DMS53 (cell line): ENCODE results near the gene NTN3.

Experiments used
- DNase-seq: peaks from one replicate; lab custom pipeline; 2025; lab: John Stamatoyannopoulos, UW

Gene NTN3

DNA sequence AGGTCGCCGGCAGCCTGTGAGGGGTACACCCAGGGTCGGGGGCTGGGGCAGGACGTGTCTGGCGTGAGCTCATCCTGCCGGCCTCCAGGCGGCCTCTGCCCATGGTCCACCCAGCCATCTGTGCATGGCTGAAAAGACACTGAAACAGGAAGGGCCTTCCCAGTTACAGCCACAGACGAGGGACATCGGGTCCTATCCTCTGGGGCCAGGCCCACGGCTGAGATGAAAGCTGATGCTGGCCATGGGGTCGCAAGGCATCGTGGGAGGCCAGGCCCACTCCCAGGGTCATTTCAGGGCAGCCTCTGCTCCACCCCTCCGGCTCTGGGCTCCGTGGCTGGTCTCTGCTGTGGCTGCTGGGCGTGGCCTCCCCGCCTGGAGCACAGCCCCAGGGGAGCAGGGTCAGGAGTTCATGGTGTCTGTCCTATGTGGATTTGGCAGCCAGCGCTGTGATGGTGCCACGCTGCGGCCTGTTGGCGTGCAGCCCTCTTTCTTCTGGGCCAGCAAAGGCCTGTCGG, 26.1 kb downstream of the NTN3 start:
- no peak for DNase-seq

DNA sequence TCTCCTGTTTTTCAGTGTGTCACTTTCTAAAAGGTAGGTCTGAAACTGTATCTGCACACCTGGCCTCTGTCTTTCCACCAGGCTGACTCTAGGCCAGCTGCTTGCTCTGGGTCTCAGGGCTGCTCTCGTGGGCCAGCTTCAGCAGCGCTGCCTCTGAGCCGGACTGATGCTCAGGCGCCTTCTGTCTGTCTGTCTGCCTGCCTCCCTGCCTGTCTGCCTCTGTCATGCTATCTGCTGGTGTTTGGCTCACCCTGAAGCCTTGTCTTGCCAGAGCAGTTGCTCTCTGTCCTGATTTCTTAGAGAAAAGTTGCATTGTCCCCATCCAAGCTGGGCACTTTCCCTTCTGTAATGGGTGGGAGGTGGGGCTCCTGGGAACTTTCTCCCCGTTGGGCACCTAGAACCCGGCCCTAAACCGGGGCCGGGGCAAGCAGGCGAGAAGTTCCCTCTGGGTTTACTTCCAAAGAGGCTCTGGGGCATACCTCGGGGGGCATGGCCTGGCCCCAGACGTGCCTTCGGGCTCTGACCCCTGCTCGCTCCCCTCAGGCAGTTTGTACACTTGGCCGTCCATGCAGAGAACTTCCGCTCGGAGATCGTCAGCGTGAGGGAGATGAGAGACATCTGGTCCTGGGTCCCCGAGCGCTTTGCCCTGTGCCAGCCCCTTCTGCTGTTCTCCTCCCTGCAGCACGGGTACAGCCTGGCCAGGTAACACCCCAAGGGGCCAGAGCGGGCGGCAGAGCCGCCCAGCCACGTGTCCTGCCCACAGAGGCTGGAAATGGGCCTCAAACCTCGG, 26.8 kb downstream of the NTN3 start:
- no peak for DNase-seq

DNA sequence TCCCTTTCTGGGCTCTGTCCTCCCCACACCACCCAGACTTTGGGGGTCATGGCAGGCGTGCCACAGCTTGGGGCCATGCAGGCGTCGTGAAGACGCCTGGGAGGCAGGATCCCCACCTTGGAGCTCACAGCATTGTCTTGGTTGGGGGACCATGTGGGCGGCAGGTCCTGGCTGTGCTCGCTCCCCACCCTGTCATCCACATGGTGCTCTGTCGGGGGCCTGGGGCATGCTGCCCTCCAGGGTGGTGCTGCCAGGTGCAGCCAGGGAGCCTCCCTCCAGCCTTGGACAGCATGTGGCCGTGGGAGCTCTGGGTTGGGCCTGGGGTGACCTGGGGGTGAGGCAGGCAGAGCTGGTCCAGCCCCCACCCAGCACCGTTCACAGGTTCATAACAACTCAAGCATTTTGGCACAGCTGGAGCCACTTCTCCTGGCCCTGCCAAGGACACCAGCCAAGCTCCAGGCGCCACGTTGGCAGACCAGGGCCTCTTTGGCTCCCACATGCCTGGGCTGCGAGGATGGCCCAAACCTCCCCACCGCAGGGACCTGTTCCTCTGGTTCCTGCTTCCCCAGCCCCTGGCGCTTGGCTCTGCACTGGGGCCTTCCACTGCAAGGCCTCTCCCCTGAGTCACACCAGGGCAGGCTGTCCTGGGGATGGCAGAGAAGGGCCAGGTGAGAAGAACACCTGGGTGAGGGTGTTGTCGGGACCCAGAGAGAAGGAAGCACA, 27.6 kb downstream of the NTN3 start:
- no peak for DNase-seq

DNA sequence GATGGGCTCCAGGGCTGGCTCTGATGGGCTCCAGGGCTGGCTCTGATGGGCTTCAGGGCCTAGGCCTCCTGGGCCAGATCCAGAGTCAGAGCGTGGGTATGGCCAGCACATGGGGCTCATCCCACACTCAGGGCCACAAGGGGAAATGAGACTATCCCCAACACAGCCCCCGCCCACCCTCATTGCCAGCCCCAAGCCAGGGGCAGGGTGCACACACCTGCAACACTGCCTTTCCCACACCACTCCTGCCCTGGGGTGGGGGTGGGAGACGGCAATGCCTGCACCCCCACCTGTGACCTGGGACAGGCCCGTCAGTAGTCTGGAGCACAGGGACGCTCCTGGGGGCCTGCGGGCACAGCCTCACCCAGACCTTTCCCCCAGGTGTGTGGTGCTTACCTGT, 28.4 kb downstream of the NTN3 start:
- DNase-seq: no peak

DNA sequence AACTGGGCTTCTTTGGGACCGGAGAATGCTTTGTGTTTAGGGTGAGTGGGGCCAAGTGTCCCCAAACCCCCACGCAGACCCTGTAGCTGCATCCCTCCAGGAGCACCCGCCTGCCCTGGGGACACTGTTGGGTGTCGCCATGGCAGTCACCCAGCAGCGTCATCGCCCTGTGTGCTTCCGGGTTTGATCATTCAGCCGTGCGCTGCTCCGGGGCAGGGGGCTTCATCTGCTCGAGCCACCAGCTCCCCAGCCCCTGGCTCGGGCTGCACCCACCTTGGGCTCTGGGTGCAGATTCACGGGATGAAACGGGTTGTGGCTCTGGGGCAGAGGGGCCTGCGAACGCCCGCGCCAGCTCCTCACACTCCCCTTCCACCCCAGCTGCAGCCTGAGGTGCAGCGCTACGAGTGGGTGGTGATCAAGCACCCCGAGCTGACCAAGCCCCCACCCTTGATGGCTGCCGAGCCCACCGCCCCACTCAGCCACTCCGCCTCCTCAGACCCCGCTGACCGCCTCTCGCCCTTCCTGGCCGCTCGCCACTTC, 28.9 kb downstream of the NTN3 start:
- DNase-seq: no peak

DNA sequence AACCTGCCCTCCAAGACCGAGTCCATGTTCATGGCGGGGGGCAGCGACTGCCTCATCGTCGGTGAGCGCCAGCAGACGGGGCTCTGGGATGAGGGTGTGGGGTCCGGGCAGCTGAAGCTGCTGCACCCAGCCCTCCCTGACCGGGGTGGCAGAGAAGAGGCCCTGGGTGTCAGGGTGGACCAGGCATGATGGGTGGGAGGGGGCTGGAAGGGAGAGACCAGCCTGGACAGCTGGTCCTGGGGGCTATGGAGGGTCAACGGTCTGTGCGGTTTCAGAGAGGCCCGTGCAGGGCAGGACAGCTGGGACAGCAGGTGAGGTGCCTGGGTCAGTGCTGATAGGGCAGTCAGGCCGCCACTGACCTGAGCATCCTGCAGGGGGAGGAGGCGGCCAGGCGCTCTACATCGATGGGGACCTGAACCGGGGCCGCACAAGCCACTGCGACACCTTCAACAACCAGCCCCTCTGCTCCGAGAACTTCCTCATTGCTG, 29.4 kb downstream of the NTN3 start:
- peak; percentile 35 for DNase-seq

DNA sequence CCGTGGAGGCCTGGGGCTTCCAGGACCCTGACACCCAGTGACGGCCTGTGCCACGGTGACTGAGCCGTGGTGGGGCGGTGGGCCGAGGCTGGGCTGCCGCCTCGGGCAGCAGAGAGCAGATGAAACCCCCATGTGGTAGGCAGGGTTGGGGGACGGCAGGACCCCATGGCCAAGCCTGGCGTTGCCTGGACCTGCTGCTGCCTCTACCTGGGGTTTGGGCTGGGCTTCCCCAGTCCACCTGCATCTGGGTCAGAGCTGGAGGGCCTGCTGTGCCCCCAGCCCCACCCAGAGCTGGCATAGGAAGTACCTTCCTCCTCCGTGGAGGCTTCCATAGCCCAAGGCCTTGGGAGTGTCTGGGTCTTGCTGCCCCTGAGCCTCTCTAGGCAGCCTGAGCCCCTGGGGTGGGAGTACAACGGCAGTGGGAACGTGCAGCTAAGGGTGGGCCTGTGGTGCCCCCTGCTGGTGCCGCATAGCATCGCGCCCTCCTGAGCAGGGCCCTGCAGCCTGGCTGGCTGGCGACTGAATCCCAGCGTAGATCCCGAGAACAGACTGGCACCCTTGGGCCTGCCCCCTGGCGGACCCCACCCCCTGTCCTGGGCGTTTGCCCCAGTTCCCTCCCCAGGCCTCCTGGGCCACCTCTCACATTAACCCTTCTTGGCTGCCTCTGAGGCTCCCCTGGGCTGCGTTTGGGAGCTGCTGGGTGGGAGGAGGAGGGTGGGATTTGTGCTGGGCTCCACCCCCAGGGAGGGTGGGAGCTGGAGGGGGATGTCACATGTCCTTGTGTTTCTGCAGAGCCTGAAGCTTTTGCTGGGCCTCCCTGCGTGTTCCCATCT, 30.0 kb downstream of the NTN3 start:
- DNase-seq: peak; percentile 76

DNA sequence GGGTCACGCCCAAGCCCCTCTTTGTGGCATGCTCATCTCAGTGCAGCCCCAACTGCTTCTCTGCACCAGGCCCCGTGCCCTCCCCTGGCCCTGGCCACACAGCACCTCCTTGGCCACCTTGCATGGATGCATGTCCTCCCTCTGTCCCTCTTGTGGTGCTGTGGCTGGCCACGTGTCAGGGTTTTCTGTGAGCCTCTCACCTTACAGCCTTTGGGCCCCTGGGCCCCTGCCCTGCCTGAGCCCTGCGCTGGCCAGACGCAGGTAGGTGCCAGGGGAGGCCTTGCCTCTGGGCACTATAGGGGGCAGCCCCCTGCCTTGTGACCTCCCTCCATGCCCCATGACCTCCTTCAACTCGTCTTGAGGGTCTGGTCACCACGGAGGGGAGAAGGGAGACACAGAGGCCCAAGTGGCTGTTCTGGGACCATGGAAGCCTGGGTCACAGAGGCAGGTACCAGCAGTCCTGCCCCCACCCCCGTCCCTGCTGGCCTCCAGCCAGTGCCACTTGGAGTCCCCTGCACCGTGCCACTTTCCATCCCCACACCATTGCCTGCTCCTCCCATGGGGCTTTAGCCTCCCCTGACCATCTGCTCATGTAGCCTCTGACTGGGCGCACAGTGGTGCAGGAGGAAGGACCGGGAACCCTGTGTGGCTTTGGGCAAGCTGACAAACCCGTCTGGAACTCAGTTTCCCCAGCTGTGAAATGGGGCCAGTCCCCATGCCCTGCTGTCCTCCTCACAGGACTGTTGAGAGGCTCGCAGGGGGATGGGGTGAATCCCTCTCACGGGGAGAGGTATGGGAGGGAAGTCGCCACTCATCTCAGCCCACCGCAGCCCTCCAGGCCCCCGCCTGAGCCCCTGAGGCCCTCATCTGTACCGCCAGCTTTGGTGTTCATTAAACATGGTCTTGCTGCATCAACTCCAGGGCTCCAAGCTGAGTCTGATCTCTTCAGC, 31.1 kb downstream of the NTN3 start:
- DNase-seq: no peak

DNA sequence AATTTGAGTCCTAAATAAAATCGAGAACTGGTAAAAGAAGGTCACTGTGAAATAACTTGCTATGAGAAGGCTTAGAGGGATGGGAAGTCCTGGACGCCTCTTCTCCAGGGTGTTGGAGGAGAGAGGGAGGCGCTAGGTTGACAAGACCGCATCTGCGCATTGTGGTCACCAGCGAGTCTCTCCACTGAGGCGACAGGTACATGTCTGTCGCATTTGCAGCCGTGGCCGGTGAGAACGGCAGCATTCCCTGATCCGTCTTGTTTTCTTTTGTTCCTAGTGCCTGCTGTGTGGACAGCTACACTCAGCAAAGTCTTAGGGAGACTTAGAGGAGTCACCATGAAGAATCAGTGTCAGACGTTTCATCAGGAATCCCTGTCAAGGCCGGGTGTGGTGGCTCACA, 34.6 kb downstream of the NTN3 start:
- DNase-seq: no peak

DNA sequence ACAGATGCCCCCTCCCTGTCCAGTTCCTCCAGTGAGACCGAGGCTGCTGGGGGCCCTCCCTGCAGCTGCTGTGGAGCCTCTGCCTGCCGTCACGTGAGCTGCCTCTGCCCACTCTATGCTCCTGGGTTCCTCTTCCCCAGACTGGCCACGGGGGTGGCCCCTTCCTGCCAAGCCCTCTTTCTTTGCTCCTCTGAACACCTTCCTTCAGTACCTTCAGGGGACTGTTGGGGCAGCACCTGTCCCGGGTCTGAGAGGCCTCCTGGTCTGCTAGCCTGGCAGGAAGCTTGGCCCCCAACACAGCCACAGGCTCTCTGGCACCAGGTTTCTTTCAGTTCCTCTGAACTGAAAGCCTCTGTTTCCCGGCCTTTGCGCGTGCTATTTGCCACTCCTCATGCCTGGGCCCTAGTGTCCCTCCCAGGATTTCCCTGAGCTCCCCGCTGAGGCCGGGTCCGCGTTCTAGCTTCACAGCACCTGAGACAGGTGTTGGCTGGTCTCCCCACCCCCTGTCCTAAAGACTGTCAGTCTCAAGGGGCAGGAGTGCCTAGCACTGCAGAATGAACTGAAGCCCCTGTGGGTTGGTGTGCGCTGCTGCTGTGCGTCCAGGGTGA, 36.1 kb downstream of the NTN3 start:
- no peak for DNase-seq

DNA sequence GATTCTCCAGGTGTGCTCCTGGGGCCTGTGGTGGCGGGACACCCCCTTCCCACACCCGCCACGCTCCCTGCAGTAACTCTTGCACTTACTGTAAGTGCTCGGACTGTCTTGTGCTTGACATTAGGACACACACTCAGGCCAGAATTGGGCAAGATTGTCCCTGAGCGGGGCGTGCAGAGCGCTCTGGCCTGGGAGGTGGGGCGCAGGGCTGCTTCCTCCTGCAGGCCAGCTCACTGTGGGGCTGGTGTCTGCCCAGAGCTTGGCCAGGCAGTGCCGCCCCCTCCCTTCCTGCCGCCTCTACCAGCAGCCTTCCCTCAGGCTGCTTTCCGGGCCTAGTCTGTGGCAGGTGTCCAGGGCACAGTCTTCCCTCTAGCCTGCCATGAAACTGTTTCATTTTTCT, 36.6 kb downstream of the NTN3 start:
- no peak for DNase-seq

DNA sequence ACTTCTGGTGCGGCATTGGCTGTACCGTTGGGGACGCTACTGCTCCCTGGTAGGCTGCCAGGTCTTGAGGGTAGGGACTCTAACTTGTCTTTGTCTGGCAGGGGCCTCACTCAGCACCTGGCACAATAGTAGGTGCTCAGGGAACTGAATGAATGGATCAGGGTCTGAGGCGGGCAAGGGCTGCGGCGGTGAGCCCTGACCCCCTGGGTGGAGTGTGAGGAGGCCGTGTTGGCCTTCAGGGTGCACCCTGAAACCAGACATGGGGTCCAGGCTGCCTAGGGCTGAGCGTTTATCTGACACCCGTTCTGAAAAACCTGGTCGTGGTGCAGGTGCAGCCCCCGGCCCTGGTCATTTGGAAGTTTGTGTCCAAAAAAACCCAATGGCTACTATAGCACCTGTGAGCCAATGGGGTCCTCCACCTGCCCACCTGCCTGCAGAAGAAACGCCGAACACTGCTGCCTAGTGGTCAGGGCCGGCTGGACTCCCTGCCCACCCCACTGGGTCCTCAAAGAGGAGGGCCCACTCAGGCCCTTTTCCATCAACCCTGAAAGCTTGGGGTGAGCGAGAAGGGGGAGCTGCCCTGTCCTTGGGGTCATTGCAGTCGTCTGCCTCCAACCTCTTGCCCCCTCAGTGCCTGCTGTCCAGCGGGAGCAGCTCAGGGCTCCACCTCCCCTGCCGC, 37.8 kb downstream of the NTN3 start:
- DNase-seq: no peak

DNA sequence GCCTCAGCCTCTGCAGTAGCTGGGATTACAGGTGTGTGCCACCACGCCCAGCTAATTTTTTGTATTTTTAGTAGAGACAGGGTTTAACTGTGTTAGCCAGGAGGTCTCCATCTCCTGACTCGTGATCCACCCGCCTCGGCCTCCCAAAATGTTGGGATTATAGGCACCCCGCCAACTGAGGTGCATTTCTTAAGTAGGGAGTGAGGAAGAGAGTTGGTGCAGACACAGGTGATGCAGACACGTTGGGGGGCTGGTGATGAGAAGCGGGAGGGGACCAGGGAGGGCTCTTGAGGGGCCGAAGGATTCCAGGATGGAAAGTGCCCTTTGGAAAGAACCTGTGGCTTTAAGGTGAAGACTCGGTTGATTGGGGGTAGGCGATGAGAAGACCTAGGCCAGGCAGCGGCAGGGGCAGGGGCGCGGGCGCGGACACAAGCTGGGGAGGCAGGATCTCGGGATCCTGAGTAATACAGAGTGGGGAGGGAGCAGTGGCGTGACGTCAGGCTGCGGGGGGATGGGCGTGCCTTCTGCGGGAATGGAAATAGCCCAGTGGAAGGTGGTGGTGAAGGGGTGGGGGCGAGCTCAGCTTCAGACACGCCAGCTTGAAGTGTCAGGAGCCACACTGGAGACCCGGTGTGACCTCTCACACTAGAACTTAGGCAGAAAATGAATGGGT, 40.2 kb downstream of the NTN3 start:
- DNase-seq: no peak

DNA sequence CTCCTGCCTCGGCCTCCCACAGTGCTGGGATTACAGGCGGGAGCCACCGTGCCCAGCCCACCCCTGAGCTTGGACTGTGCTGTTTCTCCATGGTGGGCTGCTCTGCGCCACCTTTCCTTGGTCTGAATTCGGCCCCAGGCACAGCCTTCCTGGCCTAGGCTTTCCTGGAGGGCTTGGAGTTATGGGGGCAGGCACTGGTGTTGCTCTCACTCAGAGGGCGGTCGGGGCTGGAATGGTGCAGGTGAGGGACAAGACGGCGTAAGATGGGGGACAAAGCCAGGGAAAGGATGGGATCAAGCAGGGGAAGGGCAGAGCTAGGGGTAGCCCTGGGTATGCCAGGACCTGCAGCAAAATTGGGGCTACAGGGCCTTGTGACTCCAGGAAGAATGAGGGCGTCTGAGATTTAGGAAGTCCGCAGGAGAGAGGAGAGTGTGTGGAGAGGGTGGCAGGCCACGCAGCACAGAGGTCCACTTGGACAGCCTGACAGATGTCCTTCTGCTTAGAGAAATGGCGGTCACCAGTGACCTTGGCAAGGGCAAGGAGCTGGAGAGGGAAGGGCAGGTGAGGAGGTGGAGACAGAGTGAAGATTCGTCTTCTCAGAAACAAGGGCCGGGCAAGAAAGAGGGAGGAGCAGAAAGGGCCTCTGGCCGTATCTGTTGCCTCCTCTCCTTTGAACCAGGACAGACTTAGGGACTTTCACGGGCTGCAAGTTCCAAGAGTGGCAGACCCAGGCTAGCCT, 41.1 kb downstream of the NTN3 start:
- DNase-seq: no peak

DNA sequence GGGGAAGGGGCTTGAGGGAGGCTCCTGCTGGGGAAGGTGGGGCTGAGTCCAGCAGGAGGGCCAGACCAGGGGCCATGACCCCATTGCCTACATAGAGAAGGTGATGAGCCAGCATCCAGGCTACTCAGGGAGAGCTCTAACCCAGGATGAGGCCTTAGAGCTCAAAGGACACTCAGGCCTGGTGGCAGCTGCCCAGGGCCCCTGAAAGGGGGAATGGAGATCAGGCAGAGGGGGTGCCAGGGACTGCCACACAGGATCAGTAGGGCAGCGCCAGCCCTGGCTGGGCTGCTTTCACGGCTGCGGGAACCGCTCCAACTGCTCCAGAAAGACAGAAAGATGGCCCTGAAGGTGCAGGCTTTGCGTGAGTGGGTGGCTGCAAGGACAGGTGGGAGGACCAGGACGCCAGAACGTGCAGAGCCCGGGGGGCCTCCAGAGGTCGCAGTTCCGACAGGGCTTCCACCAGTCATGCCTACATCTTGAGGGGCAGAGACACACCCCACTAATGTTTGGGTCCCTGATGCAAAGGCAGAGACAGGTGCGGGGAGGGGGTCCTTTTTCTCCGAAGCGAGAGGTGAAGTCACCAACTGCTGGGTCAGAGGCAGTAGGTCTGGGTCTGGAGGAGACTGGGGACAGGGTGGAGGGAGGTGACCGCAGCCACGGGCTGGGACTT, 41.8 kb downstream of the NTN3 start:
- DNase-seq: peak; percentile 59

DNA sequence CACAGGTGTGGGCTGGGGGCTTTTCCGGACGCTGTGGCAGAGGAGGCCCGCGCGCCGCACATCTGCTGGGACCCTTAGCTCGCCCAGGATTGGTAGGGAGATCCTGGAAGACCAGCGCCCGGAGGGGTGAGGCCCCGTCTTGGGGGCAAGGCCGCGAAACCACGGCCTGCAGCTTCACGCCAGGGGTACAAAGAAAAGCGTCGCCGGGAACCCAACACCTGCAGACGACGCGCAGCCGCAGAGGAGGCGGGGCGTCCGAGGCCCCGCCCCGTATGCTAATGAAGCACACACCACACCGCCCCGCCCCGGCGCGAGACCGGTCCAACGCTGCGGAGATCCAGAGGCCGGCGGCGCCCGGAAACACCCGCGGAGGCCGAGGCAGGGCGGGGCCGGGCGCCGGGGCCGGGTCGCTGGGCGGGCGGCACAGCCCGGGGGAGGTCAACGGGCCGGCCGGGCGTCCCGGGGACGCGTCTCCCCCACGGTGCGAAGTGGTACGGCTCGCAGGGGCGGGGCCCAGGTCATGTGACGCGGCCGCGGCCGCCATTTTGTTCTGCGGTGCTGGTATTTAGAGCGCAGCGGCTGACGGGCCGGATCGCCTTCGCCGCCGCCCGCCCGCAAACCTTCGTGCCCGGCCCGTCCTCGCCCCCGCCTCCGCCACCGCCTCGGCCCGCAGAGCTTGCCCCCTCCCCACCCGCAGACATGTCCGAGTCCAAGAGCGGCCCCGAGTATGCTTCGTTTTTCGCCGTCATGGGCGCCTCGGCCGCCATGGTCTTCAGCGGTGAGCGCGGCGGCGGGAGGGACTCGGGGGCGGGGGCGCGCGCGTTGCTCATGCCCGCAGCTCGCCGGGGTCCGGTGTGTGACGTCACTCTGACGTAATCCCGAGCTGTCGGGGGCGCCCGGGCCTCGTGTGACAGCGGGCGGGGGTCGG, 42.6 kb downstream of the NTN3 start, which contains the start of gene ATP6V0C:
Gene ATP6V0C (plus strand): TSS at position 548 of the 928 bp plus-strand sequence. CDS start 152 bp downstream, at position 700.
- DNase-seq: peak; percentile 98
